GM10266 (cell line): ENCODE results near the gene FRRS1.

Experiments used
- DNase-seq: peaks from one replicate; pipeline ENCODE4 v3.0.0; 2012; ENCODE audit errors: extremely low spot score
- CTCF ChIP-seq: IDR thresholded peaks from 2 replicates; pipeline ENCODE4 v1.5.1; 2012; ENCODE audit warnings: mild to moderate bottlenecking, low read depth; ENCODE audit not compliant: control insufficient read depth, insufficient read depth; ENCODE audit errors: missing control alignments

The FRRS1 gene

GRCh38 chr1:99723251-99723650 lies 43.2 kb downstream of the FRRS1 start:
- DNase-seq = no peak
- no peak for TF ChIP-seq CTCF

- TF ChIP-seq CTCF = no peak
- DNase-seq = no peak
Observed at GRCh38 chr1:99717005-99717404, 49.4 kb downstream of the FRRS1 start.

GRCh38 chr1:99713006-99713405 lies 53.4 kb downstream of the FRRS1 start:
- no peak for DNase-seq
- TF ChIP-seq CTCF = no peak

GRCh38 chr1:99710994-99711393 lies 55.4 kb downstream of the FRRS1 start:
- TF ChIP-seq CTCF = no peak

GRCh38 chr1:99707535-99708142 lies 58.8 kb downstream of the FRRS1 start:
- DNase-seq = peak; percentile 41
- peak; percentile 91 for TF ChIP-seq CTCF

More at GRCh38 chr1:99710994-99711393, 55.4 kb downstream of the FRRS1 start:
- DNase-seq = no peak

- DNase-seq = no peak
- TF ChIP-seq CTCF = no peak
Observed at GRCh38 chr1:99705385-99705784, 61.0 kb downstream of the FRRS1 start.

- no peak for DNase-seq
- TF ChIP-seq CTCF = no peak
Observed at GRCh38 chr1:99704356-99704816, 62.0 kb downstream of the FRRS1 start.
